Glutamatergic neuron (in vitro differentiated cells): ENCODE data around the gene DDX39B. TPM values are rescaled to one million over a fixed set of nuclear protein-coding genes. Genes with fewer than 3 reads are reported as not detected.

Experiments used
- DNase-seq: peaks from one replicate; pipeline ENCODE4 v3.0.0; 2022
- H3K27ac Mint-ChIP-seq: one replicate; pipeline ENCODE4 v1.8.0; 2020; ENCODE audit warnings: mild to moderate bottlenecking, mixed read lengths, inconsistent platforms; ENCODE audit not compliant: unreplicated experiment
- H3K27me3 Mint-ChIP-seq: one replicate; pipeline ENCODE4 v1.8.0; 2020; ENCODE audit warnings: mild to moderate bottlenecking, moderate library complexity, mixed read lengths, inconsistent platforms; ENCODE audit not compliant: unreplicated experiment
- H3K36me3 Mint-ChIP-seq: one replicate; pipeline ENCODE4 v1.8.0; 2020; ENCODE audit warnings: mild to moderate bottlenecking, mixed read lengths, inconsistent platforms; ENCODE audit not compliant: unreplicated experiment
- H3K4me1 Mint-ChIP-seq: one replicate; pipeline ENCODE4 v1.8.0; 2020; ENCODE audit warnings: mild to moderate bottlenecking, low read depth, mixed read lengths, inconsistent platforms; ENCODE audit not compliant: unreplicated experiment
- H3K4me3 Mint-ChIP-seq: one replicate; pipeline ENCODE4 v1.8.0; 2020; ENCODE audit warnings: mild to moderate bottlenecking, mixed read lengths, inconsistent platforms; ENCODE audit not compliant: unreplicated experiment
- H3K9me3 Mint-ChIP-seq: one replicate; pipeline ENCODE4 v1.8.0; 2020; ENCODE audit warnings: mild to moderate bottlenecking, moderate library complexity, mixed read lengths, inconsistent platforms; ENCODE audit not compliant: unreplicated experiment
- CTCF ChIP-seq: fragments of 200-600 bp; sonication (generic); IDR thresholded peaks from one replicate; pipeline ENCODE4 v1.5.0; 2021; ENCODE audit not compliant: partially characterized antibody, unreplicated experiment
- total RNA-seq: library from RNA; stranded (reverse); fragmentation: NEBNext Ultra II Directional; extraction: Animal tissue kit (Norgen Biotek cat#: 25700); gene quantifications from one replicate; pipeline ENCODE4 v1.2.1, GENCODE V29; 2021; ENCODE audit not compliant: unreplicated experiment

The DDX39B gene
- total RNA-seq, 1 donor from 2014 or later = 526 TPM

GRCh38 chr6:31575335-31575901 lies 33.6 kb upstream of the DDX39B start, which contains the start of gene TNF:
TNF (plus strand) TSS chr6:31575565; CDS start chr6:31575742, 177 bp downstream.
- Mint-ChIP-seq H3K27ac (no peak within 1 kb of the TSS), H3K4me3 (peak within 1 kb of the TSS; percentile 7), H3K27me3 (peaks cover 10% of the 10 kb centered on the region), H3K4me1 (peaks cover 3% of the 10 kb centered on the region), H3K9me3 (peaks cover 10% of the 10 kb centered on the region), H3K36me3 (no peaks in the 10 kb centered on the region)
- TF ChIP-seq CTCF = no peak
- DNase-seq = no peak

- Mint-ChIP-seq H3K9me3 (peaks cover 10% of the 10 kb centered on the region), H3K27me3 (peaks cover 10% of the 10 kb centered on the region)
Observed at GRCh38 chr6:31574106-31575061, 32.6 kb upstream of the DDX39B start.

GRCh38 chr6:31573239-31574105 lies 31.7 kb upstream of the DDX39B start:
- Mint-ChIP-seq H3K27ac (no peak overlapping the region), H3K27me3 (peaks cover 12% of the 10 kb centered on the region), H3K9me3 (peaks cover 10% of the 10 kb centered on the region), H3K36me3 (no peaks in the 10 kb centered on the region), H3K4me3 (no peak overlapping the region), H3K4me1 (peaks cover 3% of the 10 kb centered on the region)
- no peak for DNase-seq
- no peak for TF ChIP-seq CTCF

More at GRCh38 chr6:31574106-31575061, 32.6 kb upstream of the DDX39B start:
- no peaks in the 10 kb centered on the region for H3K36me3 Mint-ChIP-seq
- no peak overlapping the region for H3K27ac Mint-ChIP-seq
- H3K4me1 Mint-ChIP-seq = peaks cover 3% of the 10 kb centered on the region
- H3K4me3 Mint-ChIP-seq = no peak overlapping the region
- no peak for DNase-seq
- no peak for TF ChIP-seq CTCF

- Mint-ChIP-seq H3K27me3 (peaks cover 12% of the 10 kb centered on the region), H3K36me3 (no peaks in the 10 kb centered on the region), H3K4me1 (peaks cover 3% of the 10 kb centered on the region), H3K27ac (no peak within 1 kb of the TSS), H3K4me3 (no peak within 1 kb of the TSS), H3K9me3 (peaks cover 10% of the 10 kb centered on the region)
- no peak for DNase-seq
- TF ChIP-seq CTCF = no peak
Observed at GRCh38 chr6:31572041-31572911, 30.5 kb upstream of the DDX39B start, which contains the start of gene LTA. LTA (plus strand) TSS chr6:31572289; CDS start chr6:31572743, 454 bp downstream.
